Natural killer cell (primary cell): ENCODE measurements around the gene CCNC. TPM values are rescaled to one million over a fixed set of nuclear protein-coding genes. Genes with fewer than 3 reads are reported as not detected.

Experiments
- ATAC-seq, 3 donors: fragments of 150-1000 bp in 2 of 3; fragments of 200-7000 bp in 1 of 3; cut with Tn5 transposase; 1 replicate in 1 of 3; 2 replicates in 2 of 3; pipeline ENCODE4 v1.10.0; 2021; ENCODE audit warnings: mild to moderate bottlenecking in 2 of 3, moderate library complexity in 2 of 3
- DNase-seq, 2 donors: peaks; one replicate each; pipeline versions ENCODE4 v3.0.0 to v3.0.0-alpha.2; 2013 to 2021; ENCODE audit warnings: mixed read lengths in 1 of 2
- H3K27ac ChIP-seq: one replicate; pipeline ENCODE4 v1.5.1; 2013; ENCODE audit warnings: mild to moderate bottlenecking, low read length
- H3K27me3 ChIP-seq: one replicate; pipeline ENCODE4 v1.6.1; 2013; ENCODE audit warnings: low read length; ENCODE audit not compliant: control insufficient read depth, insufficient read depth
- H3K36me3 ChIP-seq: one replicate; pipeline ENCODE4 v1.6.1; 2013; ENCODE audit warnings: low read length; ENCODE audit not compliant: control insufficient read depth, insufficient read depth
- H3K4me1 ChIP-seq: one replicate; pipeline ENCODE4 v1.6.1; 2013; ENCODE audit warnings: low read length; ENCODE audit not compliant: control insufficient read depth, insufficient read depth
- H3K4me3 ChIP-seq: one replicate; pipeline ENCODE4 v1.5.1; 2013; ENCODE audit warnings: low read length
- H3K9me3 ChIP-seq: one replicate; pipeline ENCODE4 v1.6.1; 2013; ENCODE audit warnings: low read length; ENCODE audit not compliant: control insufficient read depth, insufficient read depth
- H3K27ac Mint-ChIP-seq, 2 donors: one replicate each; pipeline ENCODE4 v1.8.0; 2022; ENCODE audit warnings: mild to moderate bottlenecking in 2 of 2, mixed read lengths in 2 of 2, moderate library complexity in 1 of 2
- H3K27me3 Mint-ChIP-seq, 2 donors: one replicate each; pipeline ENCODE4 v1.8.0; 2022; ENCODE audit warnings: low read depth in 2 of 2, mixed read lengths in 2 of 2
- H3K36me3 Mint-ChIP-seq: one replicate; pipeline ENCODE4 v1.8.0; 2022; ENCODE audit warnings: mixed read lengths
- H3K4me1 Mint-ChIP-seq, 2 donors: one replicate each; pipeline ENCODE4 v1.8.0; 2022; ENCODE audit warnings: mixed read lengths in 2 of 2
- H3K4me3 Mint-ChIP-seq: one replicate; pipeline ENCODE4 v1.8.0; 2022; ENCODE audit warnings: mild to moderate bottlenecking, moderate library complexity, mixed read lengths
- H3K9me3 Mint-ChIP-seq, 2 donors: one replicate each; pipeline ENCODE4 v1.8.0; 2022; ENCODE audit warnings: mixed read lengths in 2 of 2
- CTCF ChIP-seq: fragments of 200-600 bp; IDR thresholded peaks from one replicate; pipeline ENCODE4 v1.8.0; 2022; ENCODE audit warnings: antibody characterized with exemption
- WGBS: methylation state at CpG from one replicate; pipeline ENCODE4 v1.1.7; 2013; ENCODE audit warnings: missing lambda C conversion rate; ENCODE audit not compliant: insufficient coverage; 5-methylcytosine and 5-hydroxymethylcytosine counted together
- intact Hi-C: fragments of 100-400 bp; cut with micrococcal nuclease; formaldehyde crosslinking; loops from one replicate; pipeline ENCODE4 v1.14.2; 2022
- total RNA-seq, 4 donors: library from RNA; stranded (reverse); fragments of 120-200 nt in 1 of 4; gene quantifications; one replicate each; pipeline versions ENCODE4 v1.2.3 to v1.2.4, GENCODE V29; 2013 to 2022

The CCNC gene
- total RNA-seq, 3 donors from 2014 or later (not counting 1 experiment from before 2014, with no cell fraction given): 46.9 to 58.3 (median 52.5) TPM

- Histone ChIP-seq H3K9me3 (no peaks in the 10 kb centered on the region), H3K4me1 (peaks cover 21% of the 10 kb centered on the region), H3K4me3 (peak overlapping the region; percentile 45), H3K27ac (no peak overlapping the region), H3K36me3 (no peaks in the 10 kb centered on the region), H3K27me3 (peaks cover 56% of the 10 kb centered on the region)
- intact Hi-C loops: no loop called here
- ATAC-seq (peak; percentile 18 to 32 (median 24)), DNase-seq (no peak)
- H3K4me1 Mint-ChIP-seq: peaks cover 8 to 10% of the 10 kb centered on the region in 2 donors
- no peaks in the 10 kb centered on the region for H3K9me3 Mint-ChIP-seq
- no peaks in the 10 kb centered on the region for H3K36me3 Mint-ChIP-seq
- H3K27ac Mint-ChIP-seq: no peak overlapping the region
- no peak for TF ChIP-seq CTCF
- peak overlapping the region; percentile 91 for H3K4me3 Mint-ChIP-seq
- H3K27me3 Mint-ChIP-seq: peaks cover 57 to 66% of the 10 kb centered on the region in 2 donors
- 9% methylated on average over 19 of the region's 21 CpGs for WGBS
These were observed 20.8 kb upstream of the CCNC start for GRCh38 chr6:99589290-99589672.

GRCh38 chr6:99588618-99589289 lies 20.3 kb upstream of the CCNC start:
- peaks cover 21% of the 10 kb centered on the region for H3K4me1 ChIP-seq
- ATAC-seq (peak; percentile 73 to 85 (median 76)), DNase-seq (peak in 1 of 2 donors; percentile 80)
- H3K4me3 Mint-ChIP-seq: peak overlapping the region; percentile 91
- peaks cover 51% of the 10 kb centered on the region for H3K27me3 ChIP-seq
- no peak for TF ChIP-seq CTCF
- intact Hi-C loops: no loop called here
- no peaks in the 10 kb centered on the region for H3K36me3 ChIP-seq
- H3K36me3 Mint-ChIP-seq: no peaks in the 10 kb centered on the region
- no peaks in the 10 kb centered on the region for H3K9me3 ChIP-seq
- no peaks in the 10 kb centered on the region for H3K9me3 Mint-ChIP-seq
- 2% methylated on average over 52 of the region's 52 CpGs for WGBS
- peaks cover 56 to 62% of the 10 kb centered on the region in 2 donors for H3K27me3 Mint-ChIP-seq
- H3K27ac Mint-ChIP-seq: no peak overlapping the region
- peaks cover 8 to 10% of the 10 kb centered on the region in 2 donors for H3K4me1 Mint-ChIP-seq
- no peak overlapping the region for H3K27ac ChIP-seq
- peak overlapping the region; percentile 45 for H3K4me3 ChIP-seq

GRCh38 chr6:99587792-99588191 lies 19.3 kb upstream of the CCNC start:
- Histone ChIP-seq H3K4me3 (no peak overlapping the region), H3K36me3 (no peaks in the 10 kb centered on the region), H3K4me1 (peaks cover 21% of the 10 kb centered on the region), H3K27ac (no peak overlapping the region), H3K9me3 (no peaks in the 10 kb centered on the region), H3K27me3 (peaks cover 51% of the 10 kb centered on the region)
- intact Hi-C loops: no loop called here
- no peak overlapping the region for H3K4me3 Mint-ChIP-seq
- TF ChIP-seq CTCF: no peak
- H3K4me1 Mint-ChIP-seq: peaks cover 8 to 10% of the 10 kb centered on the region in 2 donors
- ATAC-seq (no peak), DNase-seq (no peak)
- H3K27me3 Mint-ChIP-seq: peaks cover 51 to 61% of the 10 kb centered on the region in 2 donors
- no peaks in the 10 kb centered on the region for H3K9me3 Mint-ChIP-seq
- 73% methylated on average over 4 of the region's 4 CpGs for WGBS
- no peaks in the 10 kb centered on the region for H3K36me3 Mint-ChIP-seq
- H3K27ac Mint-ChIP-seq: no peak overlapping the region

- peaks cover 24 to 32% of the 10 kb centered on the region in 2 donors for H3K27me3 Mint-ChIP-seq
- ATAC-seq (no peak), DNase-seq (no peak)
- no peak overlapping the region for H3K4me3 Mint-ChIP-seq
- H3K27ac Mint-ChIP-seq: no peak overlapping the region
- no peaks in the 10 kb centered on the region for H3K9me3 Mint-ChIP-seq
- peaks cover 5% of the 10 kb centered on the region for H3K27me3 ChIP-seq
- intact Hi-C loops: no loop called here
- H3K4me1 ChIP-seq: no peaks in the 10 kb centered on the region
- H3K36me3 Mint-ChIP-seq: no peaks in the 10 kb centered on the region
- no peak for TF ChIP-seq CTCF
- H3K4me1 Mint-ChIP-seq: no peaks in the 10 kb centered on the region
- no peaks in the 10 kb centered on the region for H3K36me3 ChIP-seq
- 97% methylated on average over 3 of the region's 4 CpGs for WGBS
- H3K4me3 ChIP-seq: no peak overlapping the region
- no peaks in the 10 kb centered on the region for H3K9me3 ChIP-seq
- no peak overlapping the region for H3K27ac ChIP-seq
These were observed 11.3 kb upstream of the CCNC start for GRCh38 chr6:99579781-99580180.
